Endothelial cell (in vitro differentiated cells): ENCODE measurements around the gene RNF20. TPM values are rescaled to one million over a fixed set of nuclear protein-coding genes. Genes with fewer than 3 reads are reported as not detected.

Experiments
- DNase-seq: peaks from one replicate; pipeline ENCODE4 v3.0.0; 2021; ENCODE audit warnings: low spot score
- H3K27ac Mint-ChIP-seq: one replicate; pipeline ENCODE4 v1.8.0; 2021; ENCODE audit warnings: mixed read lengths, inconsistent platforms; ENCODE audit not compliant: unreplicated experiment
- H3K27me3 Mint-ChIP-seq: one replicate; pipeline ENCODE4 v1.8.0; 2021; ENCODE audit warnings: mild to moderate bottlenecking, moderate library complexity, mixed read lengths, inconsistent platforms; ENCODE audit not compliant: unreplicated experiment
- H3K36me3 Mint-ChIP-seq: one replicate; pipeline ENCODE4 v1.8.0; 2021; ENCODE audit warnings: mild to moderate bottlenecking, low read depth, mixed read lengths, inconsistent platforms; ENCODE audit not compliant: unreplicated experiment
- H3K4me1 Mint-ChIP-seq: one replicate; pipeline ENCODE4 v1.8.0; 2021; ENCODE audit warnings: mild to moderate bottlenecking, mixed read lengths, inconsistent platforms; ENCODE audit not compliant: unreplicated experiment
- H3K4me3 Mint-ChIP-seq: one replicate; pipeline ENCODE4 v1.8.0; 2021; ENCODE audit warnings: mild to moderate bottlenecking, mixed read lengths, inconsistent platforms; ENCODE audit not compliant: unreplicated experiment
- H3K9me3 Mint-ChIP-seq: one replicate; pipeline ENCODE4 v1.8.0; 2021; ENCODE audit warnings: mixed read lengths, inconsistent platforms; ENCODE audit not compliant: unreplicated experiment
- CTCF ChIP-seq: fragments of 200-600 bp; sonication (generic); IDR thresholded peaks from one replicate; pipeline ENCODE4 v1.5.0; 2021; ENCODE audit warnings: antibody characterized with exemption; ENCODE audit not compliant: unreplicated experiment
- total RNA-seq: library from RNA; stranded (reverse); fragmentation: NEBNext Ultra II Directional; extraction: Animal tissue kit (Norgen Biotek cat#: 25700); gene quantifications from one replicate; pipeline ENCODE4 v1.2.1, GENCODE V29; 2021; ENCODE audit not compliant: unreplicated experiment

The RNF20 gene
- total RNA-seq, 1 donor from 2014 or later = 46.1 TPM

GRCh38 chr9:101530076-101530711 lies 3.5 kb upstream of the RNF20 start:
- Mint-ChIP-seq H3K27ac (no peak overlapping the region), H3K9me3 (no peaks in the 10 kb centered on the region), H3K36me3 (peaks cover 3% of the 10 kb centered on the region), H3K4me1 (peaks cover 16% of the 10 kb centered on the region), H3K4me3 (no peak overlapping the region), H3K27me3 (peaks cover 6% of the 10 kb centered on the region)
- peak; percentile 79 for DNase-seq
- TF ChIP-seq CTCF = peak; percentile 80

- Mint-ChIP-seq H3K9me3 (no peaks in the 10 kb centered on the region), H3K27ac (no peak overlapping the region), H3K4me3 (no peak overlapping the region), H3K36me3 (peaks cover 9% of the 10 kb centered on the region), H3K27me3 (peaks cover 6% of the 10 kb centered on the region), H3K4me1 (peaks cover 11% of the 10 kb centered on the region)
- TF ChIP-seq CTCF = no peak
- DNase-seq = no peak
Observed at GRCh38 chr9:101536351-101536750, 2.7 kb downstream of the RNF20 start.

- Mint-ChIP-seq H3K27ac (no peak overlapping the region), H3K36me3 (peaks cover 9% of the 10 kb centered on the region), H3K9me3 (no peaks in the 10 kb centered on the region), H3K4me3 (no peak overlapping the region), H3K27me3 (peaks cover 6% of the 10 kb centered on the region), H3K4me1 (peaks cover 11% of the 10 kb centered on the region)
- TF ChIP-seq CTCF = no peak
- DNase-seq = peak; percentile 43
Observed at GRCh38 chr9:101536938-101537337, 3.3 kb downstream of the RNF20 start.

GRCh38 chr9:101540069-101540468 lies 6.4 kb downstream of the RNF20 start:
- peaks cover 6% of the 10 kb centered on the region for H3K36me3 Mint-ChIP-seq
- no peak overlapping the region for H3K27ac Mint-ChIP-seq
- DNase-seq = no peak
- H3K4me1 Mint-ChIP-seq = no peaks in the 10 kb centered on the region
- H3K9me3 Mint-ChIP-seq = no peaks in the 10 kb centered on the region
- H3K4me3 Mint-ChIP-seq = no peak overlapping the region
- no peak for TF ChIP-seq CTCF
- H3K27me3 Mint-ChIP-seq = no peaks in the 10 kb centered on the region

- DNase-seq = no peak
- Mint-ChIP-seq H3K27ac (no peak overlapping the region), H3K4me1 (no peaks in the 10 kb centered on the region), H3K9me3 (no peaks in the 10 kb centered on the region), H3K36me3 (peaks cover 25% of the 10 kb centered on the region), H3K27me3 (no peaks in the 10 kb centered on the region), H3K4me3 (no peak overlapping the region)
- TF ChIP-seq CTCF = no peak
Observed at GRCh38 chr9:101543098-101543735, 9.6 kb downstream of the RNF20 start.
